Skeletal muscle tissue (tissue), 4 donors: ENCODE measurements around the gene ANKLE2. TPM values are rescaled to one million over a fixed set of nuclear protein-coding genes. Genes with fewer than 3 reads are reported as not detected.

Experiments used
- H3K27ac ChIP-seq: one replicate; pipeline ENCODE4 v1.7.0; 2013; ENCODE audit warnings: mild to moderate bottlenecking, low read depth, low read length, inconsistent platforms
- H3K27me3 ChIP-seq, 3 donors: one replicate each; pipeline ENCODE4 v1.7.0; 2013; ENCODE audit warnings: low read length in 3 of 3; ENCODE audit not compliant: control insufficient read depth in 3 of 3, insufficient read depth in 3 of 3
- H3K36me3 ChIP-seq, 3 donors: one replicate each; pipeline ENCODE4 v1.7.0; 2013; ENCODE audit warnings: low read length in 3 of 3; ENCODE audit not compliant: control insufficient read depth in 3 of 3, insufficient read depth in 3 of 3
- H3K4me1 ChIP-seq, 3 donors: one replicate each; pipeline ENCODE4 v1.7.0; 2013; ENCODE audit warnings: low read length in 3 of 3, mild to moderate bottlenecking in 3 of 3; ENCODE audit not compliant: control insufficient read depth in 3 of 3, insufficient read depth in 3 of 3
- H3K4me3 ChIP-seq, 3 donors: one replicate each; pipeline ENCODE4 v1.7.0; 2013; ENCODE audit warnings: low read length in 3 of 3
- H3K9ac ChIP-seq, 3 donors: one replicate each; pipeline ENCODE4 v1.7.0; 2013; ENCODE audit warnings: low read length in 3 of 3, mild to moderate bottlenecking in 3 of 3, moderate library complexity in 2 of 3, low read depth in 1 of 3
- H3K9me3 ChIP-seq, 3 donors: one replicate each; pipeline ENCODE4 v1.7.0; 2013; ENCODE audit warnings: low read length in 3 of 3; ENCODE audit not compliant: control insufficient read depth in 3 of 3
- total RNA-seq: library from RNA; depleted of rRNA; stranded (reverse); fragments of >200 nt; gene quantifications from one replicate; pipeline ENCODE4 v1.2.3, GENCODE V29; 2014
- donor health status: Osteomylitis.

ANKLE2 gene
- total RNA-seq, 1 donor from 2014 or later: 28.7 TPM

DNA sequence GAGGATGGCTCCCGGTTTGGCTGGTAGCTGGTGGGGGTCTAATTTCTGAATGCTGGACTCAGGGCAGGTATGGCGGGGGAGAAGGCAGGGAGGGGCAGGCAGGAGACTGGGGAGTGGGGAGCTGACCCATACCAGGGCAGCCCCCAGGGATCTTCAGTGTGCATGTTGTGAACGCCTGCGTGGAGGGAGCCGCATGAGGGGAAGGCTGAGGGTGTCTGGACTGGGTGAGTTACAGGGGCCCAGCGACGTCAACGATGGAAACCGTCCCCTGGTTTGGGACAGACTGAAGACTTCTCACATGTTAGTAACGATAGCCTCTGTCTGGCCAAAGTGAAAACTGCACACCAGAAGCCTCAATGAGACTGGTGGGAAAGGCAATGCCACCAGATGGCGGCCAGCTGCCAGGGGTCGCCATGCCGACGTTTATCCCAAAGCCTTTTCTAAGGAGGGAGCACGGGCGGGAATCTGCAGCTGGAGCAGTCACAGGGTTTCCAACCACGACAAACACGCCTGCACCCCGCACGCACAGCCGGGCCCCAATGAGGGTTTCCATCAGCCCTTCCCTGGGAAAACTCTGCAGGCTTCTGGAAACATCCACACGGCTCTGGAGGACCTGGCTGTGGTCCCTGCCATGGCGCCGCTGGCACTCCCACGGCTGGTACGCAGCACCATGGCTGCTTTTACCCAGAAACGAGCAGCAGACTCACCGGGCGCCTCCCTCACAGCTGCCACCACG is 37.0 kb downstream of the ANKLE2 start:
- Histone ChIP-seq H3K9ac (no peak overlapping the region), H3K4me3 (no peak overlapping the region), H3K36me3 (peaks cover 62 to 68% (median 68%) of the 10 kb centered on the region in 3 donors), H3K9me3 (no peaks in the 10 kb centered on the region), H3K4me1 (no peaks in the 10 kb centered on the region), H3K27ac (no peak overlapping the region), H3K27me3 (no peaks in the 10 kb centered on the region)

GRCh38 chr12:132723764-132724140 is 37.9 kb downstream of the ANKLE2 start:
- no peak overlapping the region for H3K9ac ChIP-seq
- H3K4me1 ChIP-seq: no peaks in the 10 kb centered on the region
- no peak overlapping the region for H3K27ac ChIP-seq
- no peaks in the 10 kb centered on the region for H3K9me3 ChIP-seq
- H3K36me3 ChIP-seq: peaks cover 66 to 74% (median 74%) of the 10 kb centered on the region in 3 donors
- H3K27me3 ChIP-seq: no peaks in the 10 kb centered on the region
- H3K4me3 ChIP-seq: no peak overlapping the region

DNA sequence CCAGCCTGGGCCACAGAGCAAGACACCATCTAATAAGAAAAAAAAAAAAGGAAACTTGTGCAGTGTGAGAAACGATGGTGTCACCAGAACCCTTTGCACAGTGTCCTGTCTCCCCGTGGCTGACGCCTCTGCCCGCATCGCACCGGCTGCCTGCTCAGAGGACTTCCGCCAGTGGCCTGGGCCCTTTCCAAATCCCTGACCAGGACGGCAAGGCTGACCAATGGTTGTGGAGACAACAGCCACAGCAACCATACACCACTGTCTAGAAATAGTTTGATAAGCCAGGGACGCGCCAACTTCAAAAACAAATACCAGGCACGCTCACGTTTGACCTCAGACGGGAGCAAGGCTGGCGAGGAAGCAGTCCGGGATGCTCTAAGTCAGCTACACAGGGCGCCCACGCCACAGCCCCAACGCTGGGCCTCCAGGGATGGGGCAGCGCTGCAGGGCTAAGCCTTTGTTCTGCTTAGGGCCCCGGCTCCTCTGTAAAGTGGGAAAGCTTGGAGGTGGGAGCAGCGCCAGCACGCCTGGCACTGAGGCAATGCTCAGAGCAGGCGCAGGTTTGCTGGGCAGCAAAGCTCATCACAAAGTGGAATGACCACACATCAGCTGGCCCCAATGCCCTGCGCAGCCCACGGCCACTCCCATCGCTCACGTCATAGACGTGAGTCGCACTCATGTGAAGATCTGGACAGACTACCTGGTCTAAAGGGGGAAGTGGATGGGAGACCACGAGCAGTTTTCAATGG is 38.4 kb downstream of the ANKLE2 start:
- Histone ChIP-seq H3K36me3 (peaks cover 63 to 71% (median 70%) of the 10 kb centered on the region in 3 donors), H3K9ac (no peak overlapping the region)

GRCh38 chr12:132720606-132721345 is 40.9 kb downstream of the ANKLE2 start:
- Histone ChIP-seq H3K27me3 (no peaks in the 10 kb centered on the region), H3K36me3 (peaks cover 59 to 61% (median 59%) of the 10 kb centered on the region in 3 donors)

More for the DNA sequence above, 38.4 kb downstream of the ANKLE2 start:
- Histone ChIP-seq H3K9me3 (no peaks in the 10 kb centered on the region), H3K27ac (no peak overlapping the region), H3K4me1 (no peaks in the 10 kb centered on the region), H3K27me3 (no peaks in the 10 kb centered on the region), H3K4me3 (no peak overlapping the region)

DNA sequence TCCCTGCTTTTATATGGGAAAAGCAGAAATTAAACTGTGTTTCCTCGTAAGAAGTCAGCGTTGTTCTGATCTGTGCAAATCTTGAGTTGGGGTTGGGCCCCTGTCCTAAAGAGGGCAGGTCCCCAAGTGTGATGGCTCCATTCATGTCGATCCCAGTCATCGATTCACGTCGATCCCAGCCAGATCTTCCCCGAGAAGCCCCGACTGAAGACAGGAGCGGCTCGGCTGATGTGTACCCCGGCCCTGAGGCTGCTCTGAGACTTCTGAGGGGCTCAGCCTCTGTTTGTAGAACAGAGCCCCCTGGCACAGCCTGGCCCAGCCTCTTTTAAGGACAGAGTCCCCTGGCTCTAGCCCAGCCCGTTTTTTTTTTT is 41.7 kb downstream of the ANKLE2 start:
- Histone ChIP-seq H3K36me3 (peaks cover 53 to 55% (median 54%) of the 10 kb centered on the region in 3 donors), H3K4me1 (no peaks in the 10 kb centered on the region), H3K27ac (no peak overlapping the region), H3K27me3 (no peaks in the 10 kb centered on the region), H3K4me3 (no peak overlapping the region), H3K9ac (no peak overlapping the region), H3K9me3 (no peaks in the 10 kb centered on the region)

More at GRCh38 chr12:132720606-132721345, 40.9 kb downstream of the ANKLE2 start:
- Histone ChIP-seq H3K9ac (no peak overlapping the region), H3K4me3 (no peak overlapping the region), H3K4me1 (no peaks in the 10 kb centered on the region), H3K9me3 (no peaks in the 10 kb centered on the region), H3K27ac (no peak overlapping the region)

GRCh38 chr12:132719141-132719953 is 42.3 kb downstream of the ANKLE2 start:
- Histone ChIP-seq H3K27me3 (no peaks in the 10 kb centered on the region), H3K9ac (no peak overlapping the region), H3K9me3 (no peaks in the 10 kb centered on the region), H3K4me1 (no peaks in the 10 kb centered on the region), H3K36me3 (peaks cover 51 to 55% (median 55%) of the 10 kb centered on the region in 3 donors), H3K4me3 (no peak overlapping the region), H3K27ac (no peak overlapping the region)

DNA sequence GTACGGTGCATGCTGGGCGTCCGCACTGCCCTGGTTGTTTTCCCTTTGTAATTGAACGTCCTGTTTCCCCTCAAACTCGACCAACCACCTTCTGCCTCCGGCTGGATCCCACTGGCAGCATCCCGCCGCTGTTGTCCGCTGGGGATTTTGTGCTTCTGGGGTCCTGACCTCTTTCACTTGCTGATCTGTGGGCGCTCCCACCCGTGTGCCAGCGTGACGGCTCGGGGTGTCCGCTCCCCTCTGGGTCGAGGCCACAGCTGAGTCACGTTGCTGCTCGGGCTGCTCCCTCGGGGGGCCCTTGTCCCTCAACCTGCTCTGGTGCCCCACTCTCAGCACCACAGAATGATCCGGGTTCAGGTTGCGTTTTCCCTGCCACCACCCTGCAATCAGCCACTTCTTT is 43.0 kb downstream of the ANKLE2 start:
- H3K9ac ChIP-seq: no peak overlapping the region
- no peaks in the 10 kb centered on the region for H3K4me1 ChIP-seq
- no peak overlapping the region for H3K4me3 ChIP-seq
- peaks cover 48 to 51% (median 49%) of the 10 kb centered on the region in 3 donors for H3K36me3 ChIP-seq
- no peaks in the 10 kb centered on the region for H3K9me3 ChIP-seq
- H3K27ac ChIP-seq: no peak overlapping the region
- no peaks in the 10 kb centered on the region for H3K27me3 ChIP-seq

DNA sequence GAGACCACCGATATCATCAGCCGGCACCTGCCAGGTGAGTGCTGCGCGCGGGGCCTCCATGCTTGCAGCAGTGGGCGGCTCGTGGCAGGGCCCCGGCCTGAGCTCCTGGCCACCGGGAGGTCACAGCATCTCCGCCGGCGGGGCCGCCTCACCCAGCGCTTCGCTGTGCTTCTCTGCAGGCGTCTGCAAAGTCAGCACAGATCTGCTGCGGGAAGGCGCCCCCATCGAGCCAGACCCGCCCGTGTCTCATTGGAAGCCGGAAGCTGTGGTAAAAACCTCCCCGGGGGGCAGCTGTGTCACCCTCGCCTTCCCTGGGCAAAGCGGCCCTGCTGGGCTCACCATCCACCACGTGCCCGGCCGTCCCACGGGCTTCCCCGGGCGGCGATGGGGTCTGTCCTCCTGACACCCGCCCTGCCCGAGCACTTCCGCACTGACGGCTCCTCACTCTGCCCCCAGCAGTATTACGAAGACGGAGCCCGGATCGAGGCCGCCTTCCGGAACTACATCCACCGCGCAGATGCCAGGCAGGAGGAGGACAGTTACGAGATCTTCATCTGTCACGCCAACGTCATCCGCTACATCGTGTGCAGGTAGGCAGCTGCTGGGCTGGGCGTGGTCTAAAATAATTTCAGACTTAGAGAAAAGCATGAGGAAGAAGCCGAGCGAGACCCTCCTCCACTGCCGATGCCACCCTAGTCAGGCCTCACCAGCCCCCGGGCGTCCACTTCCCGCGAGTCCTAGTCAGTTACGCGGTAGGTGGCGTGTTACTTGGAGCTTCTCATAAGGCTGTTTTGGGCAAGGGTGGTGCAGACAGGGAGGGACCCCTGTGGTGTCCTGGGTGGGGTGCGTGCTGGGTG is 43.9 kb downstream of the ANKLE2 start:
- Histone ChIP-seq H3K27ac (no peak overlapping the region), H3K9ac (no peak overlapping the region), H3K36me3 (peaks cover 40 to 45% (median 43%) of the 10 kb centered on the region in 3 donors), H3K4me3 (no peak overlapping the region), H3K4me1 (no peaks in the 10 kb centered on the region), H3K9me3 (no peaks in the 10 kb centered on the region), H3K27me3 (no peaks in the 10 kb centered on the region)

DNA sequence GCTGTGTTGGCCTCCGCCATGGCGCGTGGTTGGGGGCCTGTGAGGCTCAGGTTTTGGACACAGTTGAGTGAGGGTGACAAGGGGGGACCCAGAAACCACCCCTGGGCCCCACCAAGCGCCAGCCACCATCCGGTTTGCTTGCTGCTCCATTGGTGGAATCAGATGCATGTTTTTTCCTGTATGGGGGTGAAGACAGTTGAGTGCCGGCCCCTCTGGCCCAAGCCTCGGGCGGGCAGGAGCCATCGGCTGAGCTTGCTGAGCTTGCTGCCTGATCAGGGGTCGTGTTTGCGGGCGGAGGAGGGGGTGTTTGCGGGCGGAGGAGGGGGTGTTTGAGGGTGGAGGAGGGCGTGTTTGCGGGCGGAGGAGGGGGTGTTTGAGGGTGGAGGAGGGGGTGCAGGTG is 44.6 kb downstream of the ANKLE2 start:
- H3K9me3 ChIP-seq: no peaks in the 10 kb centered on the region
- no peak overlapping the region for H3K4me3 ChIP-seq
- peaks cover 40 to 45% (median 43%) of the 10 kb centered on the region in 3 donors for H3K36me3 ChIP-seq
- no peaks in the 10 kb centered on the region for H3K4me1 ChIP-seq
- H3K9ac ChIP-seq: no peak overlapping the region
- no peak overlapping the region for H3K27ac ChIP-seq
- no peaks in the 10 kb centered on the region for H3K27me3 ChIP-seq
